GM18873 (cell line): ENCODE data around the gene AKAP6.

Experiments
- ATAC-seq: cut with Tn5 transposase; IDR thresholded peaks from one replicate; pipeline ENCODE4 v1.9.1; 2021; ENCODE audit warnings: mild to moderate bottlenecking, moderate library complexity, moderate number of reproducible peaks; ENCODE audit not compliant: unreplicated experiment, low FRiP score

Gene AKAP6

GRCh38 chr14:32826404-32827082 is 497.4 kb downstream of the AKAP6 start:
- ATAC-seq: no peak

DNA sequence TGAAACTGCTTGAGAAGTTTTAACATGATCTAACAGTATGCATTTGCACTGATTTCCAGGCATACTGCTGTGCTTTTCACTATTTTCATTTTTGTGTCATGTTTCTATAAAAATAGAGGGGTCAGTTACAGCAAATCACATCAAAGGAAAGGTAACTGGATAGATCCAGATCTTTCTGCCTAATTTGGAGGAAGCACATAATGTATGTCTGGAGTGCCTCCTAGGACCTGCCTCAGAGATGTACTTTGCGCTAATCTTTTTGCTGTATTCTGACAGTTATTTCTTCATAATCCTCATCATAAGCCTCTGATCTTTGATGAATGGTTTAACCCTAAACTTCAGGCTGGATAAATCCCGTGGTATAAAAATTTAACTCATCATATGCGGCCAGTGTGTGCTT is 498.4 kb downstream of the AKAP6 start:
- ATAC-seq: no peak

- no peak for ATAC-seq
These were observed 506.8 kb downstream of the AKAP6 start for GRCh38 chr14:32835924-32836323.

- no peak for ATAC-seq
These were observed 512.6 kb downstream of the AKAP6 start for GRCh38 chr14:32841698-32842097.

DNA sequence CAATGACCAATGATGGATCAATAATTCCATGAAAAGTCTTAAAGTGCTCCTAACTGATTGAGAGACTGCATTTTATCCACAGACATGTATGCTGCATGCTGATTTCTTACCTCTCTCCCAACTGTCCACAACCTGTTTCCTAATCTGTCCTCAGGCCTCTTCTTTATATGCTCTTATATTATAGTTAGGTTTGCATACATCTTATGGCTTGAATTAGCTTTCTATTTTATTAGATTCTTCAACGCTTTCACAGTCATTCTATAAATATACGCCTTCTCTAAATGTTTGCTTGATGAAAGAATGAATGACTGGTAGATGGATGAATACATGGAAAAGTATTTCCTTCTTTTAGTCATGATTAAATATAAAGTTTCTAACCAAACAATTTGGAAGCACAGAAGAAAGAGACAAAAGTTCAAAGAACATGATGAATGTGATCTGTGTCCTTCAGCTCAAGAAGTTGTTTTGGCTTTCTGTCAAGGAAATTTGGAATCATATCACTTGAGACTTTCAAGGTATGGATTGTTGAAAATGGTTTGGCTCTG is 517.8 kb downstream of the AKAP6 start:
- ATAC-seq: no peak

DNA sequence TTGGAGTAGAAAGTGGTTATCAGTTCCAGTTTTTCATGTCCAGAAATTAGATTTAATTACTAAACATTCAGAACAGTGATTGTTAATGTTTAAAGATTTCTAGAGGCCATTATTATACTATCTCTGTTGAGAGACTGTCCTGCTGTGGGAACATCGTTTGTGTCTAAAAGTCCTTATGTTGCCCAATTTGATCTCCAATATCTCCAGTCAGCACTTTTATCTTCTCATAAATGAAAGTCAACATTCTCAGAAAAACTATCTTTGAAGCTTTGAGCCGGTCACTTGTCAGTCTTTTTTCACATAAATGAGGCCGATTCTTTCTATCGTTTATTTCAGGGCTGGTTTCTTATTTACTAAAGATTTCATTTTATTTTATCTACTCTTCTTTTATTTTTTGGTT is 518.8 kb downstream of the AKAP6 start:
- no peak for ATAC-seq

DNA sequence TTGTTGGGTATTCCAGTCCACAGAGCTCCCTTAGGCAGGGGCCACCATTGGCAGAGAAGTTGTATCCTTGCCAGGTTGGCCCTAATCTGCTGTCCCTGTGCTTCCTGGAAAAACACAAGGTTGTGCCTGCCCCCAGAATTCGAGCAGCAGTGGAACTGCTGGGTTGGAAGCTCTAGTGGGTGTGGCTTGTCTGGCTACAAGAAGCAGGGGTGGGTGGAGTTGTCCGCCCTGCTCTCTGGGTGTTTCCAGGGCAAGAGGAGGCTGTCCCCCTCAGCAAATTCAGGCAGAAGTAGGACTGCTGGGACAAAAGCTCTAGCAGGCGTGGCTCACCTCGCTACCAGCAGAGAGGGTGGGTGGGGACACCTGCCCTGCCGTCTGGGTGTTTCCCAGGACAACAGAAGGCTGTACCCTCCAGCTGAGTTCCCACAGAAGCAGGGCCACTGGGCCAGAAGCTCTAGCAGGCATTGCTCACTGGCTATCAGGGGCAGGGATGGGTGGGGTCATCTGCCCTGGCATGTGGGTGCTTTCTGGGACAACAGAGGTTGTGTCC is 536.8 kb downstream of the AKAP6 start:
- no peak for ATAC-seq

- ATAC-seq: no peak
These were observed 554.1 kb downstream of the AKAP6 start for GRCh38 chr14:32883188-32883587.
